Measurements from ENCODE around the gene MAGIX. TPM values are rescaled to one million over a fixed set of nuclear protein-coding genes. Genes with fewer than 3 reads are reported as not detected.

Gene MAGIX
- total RNA-seq, 2 experiments from 2014 or later, result 0.99 to 1.0 TPM

GRCh38 chrX:49193542-49193964, 31.0 kb downstream of the MAGIX start:
- ChIA-PET CTCF (interaction anchor here (0.7 to 2.1 kb wide), 4 partner anchors 26 to 82 kb away, joined by 3 to 6 read pairs (median 4); no protein-coding TSS in a partner anchor), POLR2A (no interaction called here)

DNA sequence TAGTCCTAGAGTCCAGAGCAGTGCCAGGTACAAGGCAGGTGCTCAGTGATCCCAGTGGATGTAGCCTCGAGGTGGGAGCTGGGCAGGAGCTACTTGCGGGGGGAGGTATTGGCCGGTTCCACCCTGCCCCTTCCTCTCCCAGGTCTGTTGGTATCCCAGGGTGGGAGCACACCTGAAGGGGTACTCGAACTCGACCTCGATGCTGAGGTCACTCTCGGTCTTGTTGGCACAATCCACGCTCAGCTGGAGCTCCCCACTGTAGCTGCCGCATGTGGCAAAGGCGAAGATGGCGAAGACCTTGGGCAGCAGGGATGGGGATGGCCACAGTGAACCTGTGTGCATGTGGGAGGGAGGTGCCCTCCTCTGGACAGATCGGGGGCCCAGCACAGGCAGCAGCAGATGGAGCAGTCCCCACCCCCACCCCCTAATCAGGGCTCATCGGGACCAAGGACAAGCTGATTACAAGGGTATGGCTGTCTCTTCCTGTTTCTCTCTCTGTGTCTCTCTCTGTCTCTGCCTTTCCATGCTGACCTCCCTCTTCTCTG, 35.1 kb downstream of the MAGIX start:
- CTCF ChIA-PET, result no interaction called here
- POLR2A ChIA-PET, result no interaction called here

DNA sequence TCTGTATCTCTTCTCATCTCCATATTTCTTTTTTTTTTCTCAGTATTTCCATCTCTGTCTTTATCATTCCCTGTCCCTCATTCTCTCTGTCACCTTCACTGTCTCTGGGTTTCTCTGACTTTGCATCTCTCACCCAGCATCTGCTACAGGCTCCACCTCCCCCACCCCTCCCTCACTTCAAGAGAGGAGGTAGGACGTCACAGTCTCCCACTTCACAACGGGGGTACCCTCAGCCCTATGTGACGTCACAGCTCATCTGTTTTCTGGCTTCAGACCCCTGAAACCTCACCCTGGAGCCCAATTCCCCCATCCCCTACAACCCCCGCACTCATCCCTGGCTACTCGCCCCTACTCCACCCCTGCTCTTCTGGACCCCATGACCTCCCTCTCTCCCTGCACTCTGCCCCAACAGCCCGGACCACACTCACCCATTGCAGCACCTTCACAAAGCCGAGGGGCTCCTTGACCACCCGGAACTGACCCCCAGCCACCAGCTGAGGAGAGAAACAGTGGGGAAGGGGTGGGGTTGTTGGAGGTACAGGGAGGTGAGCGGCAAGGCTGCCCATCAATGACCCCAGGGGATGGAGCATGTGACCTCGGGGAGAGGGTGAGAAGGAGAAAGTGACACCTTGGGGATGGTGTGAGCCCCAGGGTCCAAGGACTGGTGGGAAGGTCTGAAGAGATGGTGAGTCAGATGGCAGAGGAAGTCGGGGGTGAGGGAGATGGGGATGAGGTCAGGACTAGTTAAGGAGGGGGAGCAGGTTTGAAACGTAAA, 36.2 kb downstream of the MAGIX start:
- ChIA-PET CTCF (no interaction called here), POLR2A (no interaction called here)

DNA sequence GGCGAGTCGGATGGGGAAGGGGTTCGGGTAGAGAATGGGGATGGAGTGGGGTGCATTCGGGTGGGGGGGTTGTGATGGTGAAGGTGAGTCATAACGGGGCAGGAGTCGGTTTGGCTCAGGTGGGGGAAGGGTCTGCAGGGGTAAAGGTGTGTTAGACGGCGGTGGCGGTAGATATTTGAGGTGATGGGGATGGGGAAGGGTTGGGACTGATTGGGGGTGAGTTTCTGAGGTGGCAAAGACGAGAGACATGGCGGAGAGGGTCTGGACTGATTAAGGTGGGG, 36.7 kb downstream of the MAGIX start:
- ChIA-PET CTCF (no interaction called here), POLR2A (no interaction called here)

DNA sequence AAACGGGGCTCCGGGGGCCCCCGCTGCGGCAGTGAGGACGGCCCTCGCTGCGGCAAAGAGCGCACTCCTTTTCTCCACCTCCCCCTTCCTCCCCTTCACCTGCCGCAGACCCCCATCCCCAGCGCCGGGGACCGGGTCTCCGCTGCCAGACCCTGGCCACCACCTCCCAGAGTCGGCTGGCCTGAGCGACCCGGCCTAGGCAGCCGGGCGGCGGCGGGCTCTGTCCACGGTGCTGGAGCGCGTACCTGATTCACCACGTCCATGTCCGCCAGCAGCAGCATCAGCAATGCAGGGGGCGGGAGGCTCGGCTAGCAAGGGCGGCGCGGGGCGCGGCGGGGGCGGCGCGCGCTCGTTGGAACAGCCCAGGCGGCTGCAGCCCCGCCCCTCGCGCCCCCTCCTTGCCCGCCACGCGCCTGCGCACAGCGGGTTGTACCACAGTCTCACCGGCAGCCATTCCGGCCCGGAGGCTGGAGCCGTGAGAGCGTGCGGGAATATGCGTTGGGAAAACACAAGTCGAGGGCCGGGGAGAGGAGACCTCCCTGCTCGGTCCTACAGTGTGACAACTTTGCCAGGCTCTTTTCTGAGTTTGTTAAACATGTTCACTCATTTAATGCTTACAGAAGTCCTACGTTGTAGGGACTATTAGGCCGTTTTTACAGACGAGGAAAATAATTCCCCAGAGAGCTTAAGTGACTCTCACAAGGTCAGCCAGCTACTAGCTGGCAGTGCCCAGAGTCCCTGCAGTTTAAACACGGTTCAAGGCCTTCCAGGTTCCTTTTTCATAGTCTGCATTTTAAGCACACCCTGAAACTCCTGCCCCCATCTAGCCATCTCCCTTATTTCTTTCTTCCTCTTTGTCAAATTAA, 37.6 kb downstream of the MAGIX start, which contains the start of gene SYP:
Gene SYP, minus strand, starts transcription at position 288 of the 866 bp plus-strand sequence. Its CDS starts 7 bp downstream, at position 281.
- POLR2A ChIA-PET, result interaction anchor here (0.7 kb wide), 1 partner anchor 48 kb away, joined by 3 read pairs; no protein-coding TSS in a partner anchor

DNA sequence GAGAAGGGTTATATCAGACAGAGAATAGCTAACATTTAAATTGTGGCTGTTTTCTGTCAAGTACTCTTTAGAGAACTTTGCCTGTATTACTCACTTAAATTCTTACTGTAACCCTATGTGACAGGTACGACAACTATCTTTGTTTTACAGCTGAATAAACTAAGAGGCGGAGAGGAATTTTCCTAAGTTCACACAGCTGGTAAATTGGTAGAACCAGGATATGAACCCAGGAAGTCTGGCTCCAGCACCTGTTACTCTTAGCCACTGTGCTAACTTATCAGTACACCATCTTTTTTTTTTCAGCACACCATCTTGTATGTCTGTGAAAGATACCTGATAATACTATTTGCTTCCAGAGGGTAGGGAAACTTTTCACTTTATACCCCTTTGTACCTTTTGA, 39.5 kb downstream of the MAGIX start:
- ChIA-PET CTCF (interaction anchor here (0.7 kb wide), 1 partner anchor 89 kb away, joined by 3 read pairs; no protein-coding TSS in a partner anchor), POLR2A (no interaction called here)

More for the DNA sequence above, 37.6 kb downstream of the MAGIX start, which contains the start of gene SYP:
- CTCF ChIA-PET, result no interaction called here

- POLR2A ChIA-PET, result no interaction called here
- CTCF ChIA-PET, result no interaction called here
These were observed 41.0 kb downstream of the MAGIX start for GRCh38 chrX:49203536-49203935.

DNA sequence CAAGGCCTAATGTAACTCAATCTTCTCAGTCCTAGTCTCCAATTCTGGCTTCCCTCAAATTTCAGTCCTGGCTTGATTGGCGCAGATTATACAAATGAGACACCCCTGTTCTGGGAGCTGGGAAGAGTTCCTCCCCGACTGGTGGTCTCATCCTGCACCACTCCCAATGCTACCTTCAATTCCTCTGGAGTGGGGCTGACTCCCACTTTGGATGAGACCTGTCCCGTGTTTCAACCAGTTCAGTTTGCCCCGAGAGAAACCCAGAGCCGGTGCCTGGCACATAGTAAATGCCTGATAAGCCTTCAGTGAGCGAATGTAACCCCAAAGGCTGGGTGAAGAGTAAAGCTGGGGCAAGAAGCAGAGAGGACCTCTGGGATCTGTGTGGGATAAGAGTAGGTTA, 41.5 kb downstream of the MAGIX start:
- POLR2A ChIA-PET, result no interaction called here
- CTCF ChIA-PET, result no interaction called here

GRCh38 chrX:49204709-49205108, 42.2 kb downstream of the MAGIX start:
- ChIA-PET CTCF (no interaction called here), POLR2A (no interaction called here)

GRCh38 chrX:49205443-49205842, 42.9 kb downstream of the MAGIX start:
- ChIA-PET CTCF (no interaction called here), POLR2A (no interaction called here)

DNA sequence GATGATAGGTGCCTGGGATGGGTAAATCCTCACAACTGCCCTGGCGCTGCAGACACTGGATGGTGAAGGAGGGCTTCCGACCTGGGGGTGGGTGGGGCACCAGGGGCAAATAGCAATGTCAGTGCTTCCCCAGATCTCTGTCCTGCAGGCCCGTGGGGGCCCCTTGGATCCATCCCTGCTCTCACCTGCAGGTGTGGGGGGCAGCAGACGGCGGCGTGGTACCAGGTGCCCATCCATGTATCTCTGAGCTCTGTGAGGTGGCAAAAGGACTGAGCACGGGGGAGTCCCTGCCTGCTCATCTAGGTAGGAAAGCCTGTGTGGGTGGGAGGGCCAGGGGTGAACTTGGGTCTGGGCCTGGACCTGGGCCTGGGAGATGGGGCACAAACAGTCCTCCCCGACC, 44.0 kb downstream of the MAGIX start:
- ChIA-PET POLR2A (no interaction called here), CTCF (no interaction called here)

GRCh38 chrX:49208399-49208798, 45.8 kb downstream of the MAGIX start:
- CTCF ChIA-PET, result no interaction called here
- POLR2A ChIA-PET, result no interaction called here

DNA sequence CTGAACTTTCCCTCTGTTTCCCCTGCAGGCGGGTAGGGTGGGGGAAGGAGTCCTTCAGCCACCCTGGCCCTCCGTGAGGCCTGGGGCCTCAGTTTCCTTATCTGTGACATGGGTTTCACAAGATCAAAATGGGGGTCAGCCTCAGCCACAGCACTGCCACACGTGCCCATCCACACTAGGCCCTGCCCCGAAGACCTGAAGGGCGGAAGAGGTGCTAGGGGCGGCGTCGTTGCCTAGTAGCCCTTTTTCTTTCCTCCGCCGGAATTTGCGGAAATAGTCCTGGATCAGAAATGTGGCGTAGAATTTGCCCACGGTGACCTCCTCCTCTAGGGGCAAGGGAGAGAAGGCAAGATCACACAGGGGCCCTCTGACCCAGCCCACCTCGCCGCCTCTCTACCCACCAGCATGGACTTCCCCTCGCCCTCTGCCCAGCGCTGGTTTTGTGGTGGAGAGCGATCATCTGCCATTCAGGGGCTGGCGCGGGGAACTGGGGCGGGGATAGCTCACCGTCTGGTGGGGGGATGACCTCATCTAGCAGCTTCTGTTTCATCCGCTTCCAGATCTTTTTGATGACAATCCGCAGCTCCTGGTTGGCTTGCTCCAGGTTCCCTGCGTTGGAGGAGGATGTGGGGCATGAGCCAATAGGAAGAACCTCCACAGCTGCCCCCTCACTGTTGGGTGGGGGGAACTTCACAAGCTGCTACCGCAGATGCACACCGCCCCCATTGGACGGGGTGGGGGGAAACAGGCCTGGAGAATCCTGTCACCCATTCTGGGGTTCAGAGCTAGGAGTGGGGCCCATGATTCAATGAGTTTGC, 47.1 kb downstream of the MAGIX start:
- ChIA-PET CTCF (no interaction called here), POLR2A (no interaction called here)

- ChIA-PET CTCF (no interaction called here), POLR2A (no interaction called here)
These were observed 47.8 kb downstream of the MAGIX start for GRCh38 chrX:49210406-49210805.

DNA sequence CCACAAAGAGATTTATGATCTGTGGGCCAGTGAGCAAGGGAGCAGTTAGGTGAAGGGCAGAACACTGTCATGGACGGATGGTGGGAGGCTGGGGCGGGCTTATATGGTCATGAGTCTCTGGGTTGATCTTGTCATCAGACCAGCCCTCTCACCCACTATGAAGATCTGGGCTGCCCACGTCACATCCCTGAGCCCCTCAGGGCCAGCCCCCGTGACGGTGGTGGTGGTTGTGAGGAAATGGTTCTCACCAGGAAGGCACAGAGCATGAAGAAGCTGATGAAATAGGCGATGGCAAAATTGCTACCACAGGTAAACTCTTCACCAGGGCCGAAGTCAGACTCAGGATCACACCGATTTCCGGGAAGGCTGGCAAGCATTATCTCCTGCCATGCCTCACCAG, 48.5 kb downstream of the MAGIX start:
- ChIA-PET POLR2A (no interaction called here), CTCF (no interaction called here)

- CTCF ChIA-PET, result no interaction called here
These were observed 49.7 kb downstream of the MAGIX start for GRCh38 chrX:49212209-49212608.

GRCh38 chrX:49212861-49213260, 50.3 kb downstream of the MAGIX start:
- CTCF ChIA-PET, result no interaction called here

More at GRCh38 chrX:49212209-49212608, 49.7 kb downstream of the MAGIX start:
- POLR2A ChIA-PET, result no interaction called here

GRCh38 chrX:49214416-49214815, 51.9 kb downstream of the MAGIX start:
- CTCF ChIA-PET, result no interaction called here
- POLR2A ChIA-PET, result no interaction called here

More at GRCh38 chrX:49212861-49213260, 50.3 kb downstream of the MAGIX start:
- POLR2A ChIA-PET, result no interaction called here

DNA sequence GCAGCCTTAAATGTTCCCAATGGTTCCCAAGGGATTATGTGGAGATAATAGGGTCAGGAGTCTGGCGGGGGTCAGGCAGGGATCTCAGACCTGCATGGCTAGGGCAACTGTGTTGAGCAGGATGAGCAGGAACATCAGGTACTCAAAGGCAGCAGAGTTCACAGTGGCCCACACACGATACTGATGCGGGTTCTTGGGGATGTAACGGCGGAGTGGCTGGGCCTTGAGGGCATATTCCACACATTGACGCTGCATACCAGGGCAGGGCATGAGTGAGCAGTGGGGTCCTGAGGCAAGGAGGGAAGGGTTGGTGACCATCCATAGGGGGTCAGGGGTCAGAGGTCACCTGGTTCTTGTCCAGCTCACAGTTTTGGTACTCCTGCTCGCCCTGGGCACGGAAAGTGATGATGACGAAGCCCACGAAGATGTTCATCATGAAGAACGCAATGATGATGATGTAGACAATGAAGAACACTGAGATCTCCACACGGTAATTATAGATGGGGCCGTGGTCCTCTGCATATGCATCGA, 52.5 kb downstream of the MAGIX start:
- CTCF ChIA-PET, result no interaction called here
- POLR2A ChIA-PET, result no interaction called here
